NCI-H748 (cell line): ENCODE data around the gene IQGAP2.
"Not testable (repeated sequence)": the region's sequence is repeated elsewhere in the genome, so short reads cannot be mapped to it uniquely, and the experiment has no call there.

ENCODE experiments used
- DNase-seq: peaks from one replicate; lab custom pipeline; 2025; ENCODE audit not compliant: unreplicated experiment; lab: John Stamatoyannopoulos, UW

Gene IQGAP2

DNA sequence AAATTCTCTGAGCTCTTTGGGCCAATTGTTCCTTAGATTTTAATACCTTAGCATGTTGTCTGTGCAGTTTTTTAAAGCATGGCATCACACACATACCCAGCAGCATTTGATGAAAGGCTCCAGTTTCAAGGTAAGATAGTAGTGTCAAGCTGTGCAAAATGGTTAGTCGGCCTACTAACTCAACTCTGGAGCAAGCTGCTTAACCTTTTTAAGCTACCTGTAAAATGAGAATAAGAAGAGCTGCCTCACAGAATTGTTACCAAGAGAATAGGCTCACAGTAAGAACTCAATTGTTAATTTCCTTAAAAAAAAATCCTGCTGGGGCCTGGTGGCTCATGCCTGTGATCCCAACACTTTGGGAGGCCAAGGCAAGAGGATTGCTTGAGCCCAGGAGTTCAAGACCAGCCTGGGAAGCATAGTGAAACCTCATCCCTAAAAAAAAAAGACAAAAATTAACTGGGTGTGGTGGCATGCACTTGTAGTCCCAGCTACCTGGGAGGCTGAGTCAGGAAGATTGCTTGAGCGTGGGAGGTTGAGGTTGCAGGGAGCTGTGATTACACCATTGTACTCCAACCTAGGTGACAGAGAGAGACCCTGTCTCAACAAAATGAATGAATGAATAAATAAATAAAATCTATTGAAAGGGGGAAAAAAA lies 96.5 kb downstream of the IQGAP2 start:
- DNase-seq, result no peak

DNA sequence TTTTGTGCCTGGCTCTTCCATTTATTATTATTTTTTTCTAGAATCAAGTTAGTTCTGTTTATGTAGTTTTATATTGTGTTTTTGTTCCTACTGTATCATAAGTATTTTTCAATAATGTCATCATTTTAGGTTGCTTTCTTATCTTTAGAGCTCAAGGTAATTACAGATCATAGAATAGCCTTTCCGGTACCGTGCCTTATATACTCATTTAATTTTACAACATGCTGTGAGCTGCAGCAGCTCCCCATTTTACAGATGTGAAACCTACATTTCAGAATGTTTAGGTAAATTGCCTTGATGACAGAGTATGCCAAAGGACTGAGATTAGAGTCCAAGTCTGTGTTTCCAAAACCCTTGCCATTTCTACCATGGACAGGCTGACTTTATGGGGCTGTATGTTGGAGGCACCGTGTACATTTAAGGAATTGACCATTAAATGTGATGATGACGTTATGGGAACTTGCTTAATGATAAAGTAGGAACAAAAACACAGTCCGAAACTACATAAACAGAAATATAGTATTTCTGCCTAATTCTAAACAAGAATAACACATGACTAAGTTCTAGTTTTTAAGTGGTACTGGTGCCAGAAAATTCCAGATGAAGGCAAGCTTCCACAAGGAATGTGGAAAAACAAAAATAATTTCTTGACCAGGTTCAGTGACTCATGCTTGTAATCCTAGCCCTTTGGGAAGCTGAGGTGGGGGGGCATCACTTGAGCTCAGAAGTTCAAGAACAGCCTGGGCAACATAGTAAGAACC lies 97.7 kb downstream of the IQGAP2 start:
- DNase-seq, result no peak

GRCh38 chr5:76503929-76504328 lies 100.8 kb downstream of the IQGAP2 start:
- no peak for DNase-seq

- DNase-seq, result no peak
These were observed 101.9 kb downstream of the IQGAP2 start for GRCh38 chr5:76504901-76505564.

DNA sequence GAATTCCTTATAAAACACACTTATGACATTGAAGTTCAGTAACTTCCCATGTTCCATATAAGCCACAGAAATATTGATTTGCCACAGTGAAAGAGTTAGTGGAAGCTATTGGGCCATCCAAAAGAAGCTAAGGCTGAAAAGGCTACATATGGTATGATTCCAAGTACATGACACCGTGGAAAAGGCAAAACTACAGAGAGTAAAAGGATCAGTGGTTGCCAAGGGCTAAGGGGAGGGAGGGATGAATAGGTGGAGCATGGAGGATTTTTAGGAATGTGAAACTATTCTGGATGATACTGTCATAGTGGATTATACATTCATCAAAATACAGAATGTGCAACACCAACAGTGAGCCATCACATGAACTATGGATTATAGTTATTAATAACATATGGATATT lies 110.4 kb downstream of the IQGAP2 start:
- DNase-seq, result no peak

- no peak for DNase-seq
These were observed 111.2 kb downstream of the IQGAP2 start for GRCh38 chr5:76514292-76514691.

GRCh38 chr5:76514713-76515112 lies 111.6 kb downstream of the IQGAP2 start:
- no peak for DNase-seq

DNA sequence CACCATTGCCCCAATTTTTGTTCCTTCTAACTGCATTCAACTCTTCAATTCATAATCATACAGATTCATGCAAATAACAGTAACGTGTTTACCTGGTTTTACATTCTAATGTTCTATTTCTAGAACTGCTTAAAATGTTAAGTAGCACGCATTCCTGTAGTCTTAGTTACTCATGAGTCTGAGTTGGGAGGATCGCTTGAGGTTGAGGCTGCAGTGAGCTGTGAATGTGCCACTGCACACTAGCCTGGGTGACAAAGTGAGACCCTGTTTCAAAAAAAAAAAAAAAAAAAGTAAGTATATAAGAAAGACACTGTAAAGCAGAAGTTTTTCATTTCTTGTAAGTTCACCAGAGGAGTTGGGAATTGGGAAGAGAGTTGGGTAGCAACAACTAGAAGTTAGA lies 114.2 kb downstream of the IQGAP2 start:
- no peak for DNase-seq

GRCh38 chr5:76518246-76518645 lies 115.2 kb downstream of the IQGAP2 start:
- not testable (repeated sequence) for DNase-seq

- no peak for DNase-seq
These were observed 118.2 kb downstream of the IQGAP2 start for GRCh38 chr5:76521240-76521758.

DNA sequence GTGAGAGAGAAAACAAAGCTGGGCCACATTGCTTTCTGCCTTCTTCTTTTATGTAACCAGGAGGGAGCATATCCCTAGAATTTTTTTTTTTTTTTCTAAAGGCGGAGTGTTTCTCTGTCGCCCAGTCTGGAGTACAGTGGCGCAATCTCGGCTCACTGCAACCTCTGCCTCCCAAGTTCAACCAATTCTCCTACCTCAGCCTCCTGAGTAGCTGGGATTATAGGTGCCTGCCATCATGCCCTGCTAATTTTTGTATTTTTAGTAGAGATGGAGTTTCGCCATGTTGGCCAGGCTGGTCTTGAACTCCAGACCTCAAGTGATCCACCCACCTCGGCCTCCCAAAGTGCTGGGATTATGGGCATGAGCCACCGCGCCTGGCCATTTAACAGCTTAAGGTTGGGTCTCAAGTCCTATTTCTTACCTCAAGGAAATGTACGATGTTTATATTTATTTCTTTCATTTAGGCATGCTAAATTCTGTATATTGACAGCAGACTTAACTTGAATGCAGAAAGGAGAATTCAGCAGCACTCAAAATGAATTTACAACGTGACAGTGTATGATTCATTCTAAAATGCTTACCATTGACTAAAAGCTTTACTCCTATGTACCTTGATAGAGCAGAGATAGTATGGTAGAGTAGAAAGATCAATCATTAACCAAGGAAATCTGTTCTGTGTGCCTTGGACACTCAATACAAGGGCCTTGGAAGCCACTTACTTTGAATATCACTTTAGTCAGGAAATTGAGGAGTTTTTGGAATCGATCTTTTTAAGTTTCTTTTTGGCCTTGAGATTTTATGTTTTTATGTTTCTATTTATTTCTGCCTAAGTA lies 119.2 kb downstream of the IQGAP2 start:
- no peak for DNase-seq

- no peak for DNase-seq
These were observed 121.2 kb downstream of the IQGAP2 start for GRCh38 chr5:76524101-76524835.

DNA sequence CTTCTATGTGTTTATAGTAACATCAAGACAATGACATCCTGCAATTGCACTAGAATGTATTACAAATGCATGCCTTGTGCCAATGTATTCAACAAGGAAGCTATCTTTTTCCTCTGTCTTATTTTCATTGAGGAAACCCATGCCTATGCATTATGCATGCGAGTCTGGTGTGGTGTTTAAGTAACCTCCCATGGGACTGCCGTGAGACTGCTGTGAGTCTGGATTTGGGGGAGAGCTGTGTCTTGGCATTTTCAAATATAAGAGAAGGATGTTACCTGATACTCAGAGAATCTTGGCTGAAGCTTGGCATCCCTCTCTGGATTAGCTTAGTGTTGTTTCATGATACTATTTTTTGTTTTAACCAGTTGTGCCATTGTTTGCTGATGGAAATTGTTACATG lies 121.8 kb downstream of the IQGAP2 start:
- no peak for DNase-seq

DNA sequence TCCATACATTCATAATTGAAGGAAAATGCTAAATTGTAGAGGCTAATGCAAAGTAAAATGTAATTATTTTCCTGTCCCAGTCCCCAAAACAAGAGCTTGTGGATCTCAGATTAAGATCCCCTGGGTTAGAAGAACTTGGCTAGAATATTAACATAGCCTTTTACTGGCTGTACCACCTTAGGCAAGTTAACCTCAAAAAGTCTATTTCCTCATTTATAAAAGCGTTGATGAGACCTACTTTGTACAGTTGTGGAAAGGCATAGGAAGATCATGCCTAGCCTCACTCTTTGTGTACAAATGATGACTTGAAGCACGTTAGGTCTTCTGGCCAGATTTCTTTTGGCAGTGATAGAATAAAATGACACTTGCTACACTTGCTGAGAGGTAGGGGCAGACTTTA lies 122.9 kb downstream of the IQGAP2 start:
- no peak for DNase-seq

- no peak for DNase-seq
These were observed 124.0 kb downstream of the IQGAP2 start for GRCh38 chr5:76526950-76527583.

- no peak for DNase-seq
These were observed 124.6 kb downstream of the IQGAP2 start for GRCh38 chr5:76527685-76528161.

- DNase-seq, result no peak
These were observed 125.7 kb downstream of the IQGAP2 start for GRCh38 chr5:76528547-76529331.

DNA sequence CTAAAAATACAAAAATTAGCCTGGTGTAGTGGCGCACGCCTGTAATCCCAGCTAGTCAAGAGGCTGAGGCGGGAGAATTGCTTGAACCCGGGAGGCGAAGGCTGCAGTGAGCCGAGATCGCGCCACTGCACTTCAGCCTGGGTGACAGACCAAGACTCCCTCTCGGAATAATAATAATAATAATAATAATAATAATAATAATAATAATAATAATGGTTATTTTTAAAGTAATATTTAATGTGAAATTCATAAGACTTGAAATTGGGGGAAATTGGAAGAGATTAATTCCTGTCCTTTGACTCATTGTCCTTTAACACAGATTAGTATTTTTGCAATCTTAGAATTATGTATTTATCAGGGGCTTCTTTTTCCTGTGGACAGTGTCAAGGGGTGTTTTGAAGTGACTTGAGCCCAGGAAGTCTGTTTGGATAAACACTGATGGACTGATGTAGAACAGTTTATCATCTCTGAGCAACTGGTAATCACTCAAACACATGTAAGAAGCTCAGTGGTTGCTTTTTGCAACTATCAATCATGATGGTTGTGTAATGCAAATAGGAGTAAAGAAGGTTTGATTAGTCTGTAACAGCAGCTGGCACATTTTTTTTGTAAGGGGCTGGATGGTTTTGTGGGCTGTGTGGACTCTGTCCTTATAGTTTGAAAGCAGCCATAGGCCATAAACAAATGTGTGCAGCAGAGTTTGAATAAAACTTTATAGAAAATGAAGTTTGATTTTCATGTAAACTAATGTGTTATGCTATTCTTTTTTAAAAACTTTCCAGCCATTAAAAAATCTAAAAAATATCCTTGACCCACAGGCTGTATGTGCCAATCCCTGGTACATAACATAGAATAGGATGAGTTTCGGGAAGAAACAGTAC lies 126.6 kb downstream of the IQGAP2 start:
- DNase-seq, result no peak
